ENCODE measurements around the gene ANKRD1.
"Not testable (repeated sequence)": the region's sequence is repeated elsewhere in the genome, so short reads cannot be mapped to it uniquely, and the experiment has no call there.

The ANKRD1 gene

DNA sequence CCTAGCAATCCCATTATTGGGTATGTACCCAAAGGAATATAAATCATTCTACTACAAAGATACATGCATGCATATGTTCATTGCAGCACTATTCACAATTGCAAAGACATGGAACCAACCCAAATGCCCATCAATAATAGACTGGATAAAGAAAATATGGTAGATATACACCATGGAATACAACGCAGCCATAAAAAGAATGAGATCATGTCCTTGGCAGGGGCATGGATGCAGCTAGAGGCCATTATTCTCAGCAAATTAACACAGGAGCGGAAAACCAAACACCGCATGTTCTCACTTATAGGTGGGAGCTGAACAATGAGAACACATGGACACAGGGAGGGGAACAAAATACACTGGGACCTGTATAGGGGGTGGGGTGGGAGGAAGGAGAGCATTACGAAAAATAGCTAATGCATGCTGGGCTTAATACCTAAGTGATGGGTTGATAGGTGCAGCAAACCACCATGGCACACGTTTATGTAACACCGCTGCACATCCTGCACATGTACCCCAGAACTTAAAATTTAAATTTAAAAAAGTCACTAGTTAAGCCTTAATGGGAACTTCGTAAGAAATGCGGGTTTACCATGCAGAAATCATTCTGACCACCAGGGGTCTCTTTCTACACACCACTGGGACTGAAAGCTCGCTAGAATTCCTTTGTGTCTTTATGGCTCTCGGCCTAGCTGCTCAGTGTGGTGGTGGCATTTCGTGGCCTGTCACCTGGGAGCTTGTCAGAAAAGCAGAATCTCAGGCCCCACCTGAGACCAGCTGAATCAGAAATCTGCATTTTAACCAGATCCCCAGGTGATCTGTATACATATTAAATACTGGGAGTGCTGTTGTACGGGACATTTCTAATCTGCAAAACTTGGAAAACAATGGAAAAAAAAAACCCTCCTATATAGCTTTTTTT, 9.5 kb downstream of the ANKRD1 start:
- DNase-seq: peak; percentile 65

DNA sequence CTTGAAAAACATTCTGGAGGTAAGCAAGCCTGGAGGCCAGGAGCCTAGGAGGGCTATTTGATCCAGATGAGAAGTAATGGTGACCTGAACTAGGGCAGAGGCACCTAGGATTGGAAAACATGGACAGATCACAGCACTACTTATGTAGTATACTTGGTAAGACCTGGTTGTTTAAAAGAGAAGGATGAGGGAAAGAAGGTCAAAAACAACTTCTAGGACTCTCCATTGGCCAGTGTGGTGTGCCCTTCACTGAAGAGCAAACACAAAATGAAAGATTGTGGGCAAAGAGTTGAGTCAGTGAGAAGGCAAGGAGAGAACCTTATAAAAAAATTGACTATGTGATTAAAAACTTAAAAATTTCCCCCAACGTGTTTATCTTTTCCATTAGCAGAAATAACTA, 14.3 kb downstream of the ANKRD1 start:
- DNase-seq: no peak

DNA sequence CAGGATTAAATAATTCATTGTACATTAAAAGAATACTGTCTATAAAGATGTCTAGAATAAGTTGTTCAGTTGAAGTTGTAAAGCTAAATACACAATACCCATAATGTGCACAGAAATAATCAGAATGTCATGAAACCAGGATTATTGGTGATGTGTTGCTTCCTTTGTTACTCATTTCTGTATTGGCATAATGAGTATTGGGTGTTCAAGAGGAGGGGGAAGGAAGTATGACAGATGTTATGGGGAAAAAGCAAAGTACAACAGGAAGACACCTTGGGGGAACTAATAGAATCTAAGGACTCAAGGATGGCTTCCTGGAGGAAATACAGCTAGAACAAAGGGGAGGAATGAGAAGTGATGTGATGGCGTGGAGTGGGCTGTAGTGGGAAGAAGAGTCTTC, 15.0 kb downstream of the ANKRD1 start:
- DNase-seq: no peak

DNA sequence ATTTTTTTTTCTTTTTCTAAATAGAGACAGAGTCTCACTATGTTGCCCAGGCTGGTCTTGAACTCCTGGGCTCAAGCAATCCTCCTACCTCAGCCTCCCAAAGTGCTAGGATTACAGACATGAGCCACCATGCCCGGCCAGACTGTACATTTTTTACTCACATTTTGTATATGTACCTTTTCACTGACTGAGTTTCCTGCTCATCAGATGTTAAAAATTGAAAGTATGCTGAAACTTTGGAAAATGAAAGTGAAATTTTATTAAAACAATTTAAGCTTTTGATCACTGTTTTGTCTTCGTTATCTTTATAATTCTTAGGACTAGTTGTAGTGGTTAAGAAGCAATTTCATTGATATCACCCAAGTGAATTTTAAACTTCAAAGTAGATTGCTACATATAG, 24.0 kb downstream of the ANKRD1 start:
- not testable (repeated sequence) for DNase-seq

DNA sequence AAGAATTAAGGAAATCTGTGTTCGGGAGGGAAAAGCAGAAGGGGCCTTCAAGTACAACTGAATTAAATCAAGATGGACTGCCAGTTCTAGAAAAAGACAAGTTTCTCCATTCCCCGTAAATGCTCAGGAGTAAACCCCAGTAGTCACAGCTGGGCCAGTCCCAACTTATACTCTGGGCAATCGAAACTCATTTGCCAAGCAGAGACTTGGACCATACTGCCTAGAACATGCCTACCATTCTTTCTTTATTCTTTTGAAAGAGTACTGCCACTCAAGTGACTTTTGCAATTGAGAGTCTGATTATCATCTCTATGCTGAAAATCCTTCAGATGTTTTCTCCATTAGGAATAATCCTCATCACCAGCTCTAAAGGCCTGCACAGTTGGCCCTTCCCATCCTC, 27.7 kb downstream of the ANKRD1 start:
- DNase-seq: no peak

DNA sequence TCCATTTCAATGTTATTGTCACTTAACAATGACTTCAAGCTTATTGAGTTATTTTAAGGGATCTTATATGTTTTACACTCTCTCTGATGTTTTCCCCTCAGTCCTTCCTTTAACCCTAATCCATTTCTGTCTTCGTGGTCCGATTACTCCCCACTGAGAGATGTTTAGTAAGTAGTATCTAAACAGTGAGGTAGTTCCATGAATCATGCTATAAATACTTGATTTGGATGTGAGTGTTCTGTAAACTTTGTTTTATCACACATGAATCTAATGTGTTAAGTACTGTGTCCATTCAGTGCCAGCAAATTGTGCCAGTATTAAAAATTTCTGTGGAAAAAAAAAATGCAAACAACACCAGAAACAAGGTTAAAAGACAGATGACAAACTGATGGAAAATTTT, 30.5 kb downstream of the ANKRD1 start:
- no peak for DNase-seq

DNA sequence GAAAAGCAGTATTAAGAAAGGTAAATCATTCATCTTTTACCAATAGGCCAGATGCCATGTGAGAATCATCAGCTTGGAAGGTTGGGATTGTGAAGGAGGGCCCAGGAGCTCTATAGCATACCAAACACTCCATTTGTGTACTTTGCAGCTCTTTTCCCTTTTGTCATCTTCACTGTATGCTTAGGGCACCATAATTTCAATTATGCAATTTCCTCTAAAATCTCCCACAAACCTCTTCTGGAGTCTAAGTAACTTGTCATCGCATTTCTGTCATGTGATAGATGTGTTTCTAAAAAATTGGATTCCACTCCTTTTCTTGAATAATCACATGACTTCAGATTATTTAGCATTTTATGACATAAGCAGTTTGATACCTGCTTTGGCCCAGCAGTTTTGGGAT, 31.3 kb downstream of the ANKRD1 start:
- no peak for DNase-seq

DNA sequence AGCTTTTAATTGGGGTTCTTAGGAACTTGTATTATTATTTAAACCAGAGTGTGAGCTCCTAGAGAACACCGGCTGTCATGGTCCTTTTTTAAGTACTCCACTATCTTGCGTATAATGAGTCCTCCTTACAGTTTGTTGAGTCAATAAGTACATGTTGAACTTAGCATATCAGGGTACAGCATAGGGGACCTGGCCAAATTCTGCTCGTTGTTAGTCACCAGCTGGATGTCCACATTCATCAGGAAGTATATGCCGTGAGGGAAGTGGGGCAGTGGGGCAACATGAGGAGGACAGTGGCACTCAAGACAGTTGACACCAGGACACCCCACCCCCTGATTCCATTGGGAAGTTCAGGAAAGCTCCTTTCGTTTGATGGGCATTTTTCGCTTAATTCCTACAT, 32.5 kb downstream of the ANKRD1 start:
- DNase-seq: no peak

DNA sequence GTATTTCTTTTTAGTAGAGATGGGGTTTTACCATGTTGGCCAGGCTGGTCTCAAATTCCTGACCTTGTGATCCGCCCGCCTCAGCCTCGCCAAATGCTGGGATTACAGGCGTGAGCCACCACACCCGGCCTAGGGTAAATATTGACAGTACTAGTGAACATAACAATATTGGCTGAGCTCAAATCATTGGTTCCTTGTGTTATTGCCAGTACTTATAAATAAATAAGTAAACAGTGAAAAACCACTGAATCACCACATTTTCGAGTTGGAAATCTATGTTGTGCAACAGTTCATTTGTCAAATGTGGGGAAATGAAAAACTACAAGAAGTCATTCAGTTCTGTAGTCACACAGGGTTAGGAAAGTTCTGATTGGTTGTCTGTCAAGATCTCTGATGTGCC, 33.3 kb downstream of the ANKRD1 start:
- no peak for DNase-seq

DNA sequence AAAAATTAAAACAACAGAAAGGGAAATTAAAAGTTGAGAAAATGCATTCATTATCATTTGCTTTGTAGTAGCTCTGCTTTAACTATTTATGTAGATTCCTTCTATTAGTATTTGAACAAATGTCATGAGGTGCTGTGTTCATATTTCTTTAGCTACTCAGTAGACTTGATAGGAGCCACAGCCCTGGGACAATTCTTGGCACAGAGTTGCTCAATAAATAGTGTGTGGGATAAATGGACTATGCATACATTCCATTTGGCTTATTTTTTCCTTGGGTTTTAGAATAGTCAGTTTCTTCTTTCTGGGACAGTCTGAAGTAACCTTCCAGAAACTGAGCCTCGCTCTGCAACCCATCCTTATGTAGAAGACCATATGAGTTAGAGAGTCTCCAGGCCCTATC, 35.7 kb downstream of the ANKRD1 start:
- no peak for DNase-seq

DNA sequence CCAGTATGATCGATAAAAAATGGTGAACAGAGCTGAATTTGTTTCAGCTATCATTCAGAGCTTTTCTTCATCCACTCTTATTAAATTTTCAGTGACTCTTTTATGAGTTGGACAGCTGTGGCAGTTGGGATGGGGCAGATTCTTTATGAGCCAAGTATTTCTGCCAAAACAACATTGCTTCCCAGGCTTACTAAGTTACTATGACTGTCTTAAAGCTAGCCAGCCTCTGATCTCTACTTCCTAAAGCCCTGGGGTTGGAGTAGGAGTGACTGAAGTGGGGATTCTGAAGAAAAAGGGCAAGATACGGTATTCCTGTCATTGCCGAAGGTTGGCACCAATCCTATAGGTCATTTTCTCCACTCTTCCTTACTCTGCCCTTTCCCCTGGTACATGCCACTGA, 36.5 kb downstream of the ANKRD1 start:
- DNase-seq: no peak

DNA sequence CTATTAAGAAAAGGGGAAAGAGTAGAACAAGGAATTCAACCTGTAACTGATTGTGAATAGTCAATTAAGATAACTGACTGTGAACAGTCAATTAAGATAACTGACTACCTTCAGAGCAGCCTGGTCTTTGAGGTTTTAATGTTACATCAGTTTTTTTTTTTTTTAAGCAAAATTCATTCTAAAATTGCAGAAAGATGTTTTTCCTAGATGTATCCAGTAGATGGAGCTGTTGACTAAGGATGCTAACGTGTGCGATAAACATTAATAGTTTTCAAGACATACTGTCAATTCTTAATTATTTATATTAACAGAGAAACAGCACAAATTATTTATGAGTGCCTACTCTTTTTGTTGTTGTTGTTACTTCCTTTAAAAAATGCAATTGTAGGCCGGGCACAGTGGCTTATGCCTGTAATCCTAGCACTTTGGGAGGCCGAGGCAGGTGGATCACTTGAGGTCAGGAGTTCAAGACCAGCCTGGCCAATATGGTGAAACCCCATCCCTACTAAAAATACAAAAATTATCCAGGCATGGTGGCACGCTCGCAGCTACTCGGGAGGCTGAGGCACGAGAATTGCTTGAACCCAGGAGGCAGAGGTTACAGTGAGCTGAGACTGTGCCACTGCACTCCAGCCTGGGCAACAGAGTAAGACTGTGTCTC, 40.7 kb downstream of the ANKRD1 start:
- peak; percentile 39 for DNase-seq

DNA sequence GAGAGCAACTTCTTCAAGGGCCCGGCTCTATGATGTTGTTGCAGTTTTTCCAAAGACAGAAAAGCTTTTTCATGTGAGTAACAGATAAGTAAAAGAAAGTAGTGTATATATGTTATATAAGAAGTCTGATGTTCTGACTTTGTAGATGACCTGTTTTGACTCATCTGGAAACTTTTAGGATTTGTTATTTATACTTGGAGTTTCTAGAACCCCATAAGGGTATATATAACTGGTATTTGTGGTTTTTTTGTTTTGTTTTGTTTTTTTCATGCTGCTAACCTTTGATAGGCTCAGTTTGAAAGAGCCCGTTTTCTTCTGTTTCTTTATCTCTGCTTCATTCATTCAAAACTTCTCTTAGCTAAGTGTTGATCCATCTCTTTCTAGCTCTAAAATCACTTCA, 41.8 kb downstream of the ANKRD1 start:
- DNase-seq: no peak

DNA sequence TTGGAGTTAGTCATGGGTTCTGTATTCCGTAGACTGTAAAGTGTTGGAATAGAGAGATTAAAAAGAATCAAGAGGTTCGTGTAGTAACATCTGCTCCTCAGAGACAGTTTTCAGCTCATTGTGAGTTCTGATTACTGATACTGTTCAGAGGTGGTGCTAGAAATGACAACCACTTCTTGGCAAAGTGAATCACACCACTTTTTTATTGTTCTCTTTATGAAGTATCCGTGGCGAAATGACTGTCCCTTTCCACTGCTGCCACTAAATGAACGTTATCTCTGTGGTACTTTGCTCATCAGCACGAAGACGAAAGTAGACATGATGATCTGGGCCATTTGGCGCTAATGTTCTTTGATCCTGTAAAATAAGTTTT, 48.3 kb downstream of the ANKRD1 start:
- DNase-seq: no peak

DNA sequence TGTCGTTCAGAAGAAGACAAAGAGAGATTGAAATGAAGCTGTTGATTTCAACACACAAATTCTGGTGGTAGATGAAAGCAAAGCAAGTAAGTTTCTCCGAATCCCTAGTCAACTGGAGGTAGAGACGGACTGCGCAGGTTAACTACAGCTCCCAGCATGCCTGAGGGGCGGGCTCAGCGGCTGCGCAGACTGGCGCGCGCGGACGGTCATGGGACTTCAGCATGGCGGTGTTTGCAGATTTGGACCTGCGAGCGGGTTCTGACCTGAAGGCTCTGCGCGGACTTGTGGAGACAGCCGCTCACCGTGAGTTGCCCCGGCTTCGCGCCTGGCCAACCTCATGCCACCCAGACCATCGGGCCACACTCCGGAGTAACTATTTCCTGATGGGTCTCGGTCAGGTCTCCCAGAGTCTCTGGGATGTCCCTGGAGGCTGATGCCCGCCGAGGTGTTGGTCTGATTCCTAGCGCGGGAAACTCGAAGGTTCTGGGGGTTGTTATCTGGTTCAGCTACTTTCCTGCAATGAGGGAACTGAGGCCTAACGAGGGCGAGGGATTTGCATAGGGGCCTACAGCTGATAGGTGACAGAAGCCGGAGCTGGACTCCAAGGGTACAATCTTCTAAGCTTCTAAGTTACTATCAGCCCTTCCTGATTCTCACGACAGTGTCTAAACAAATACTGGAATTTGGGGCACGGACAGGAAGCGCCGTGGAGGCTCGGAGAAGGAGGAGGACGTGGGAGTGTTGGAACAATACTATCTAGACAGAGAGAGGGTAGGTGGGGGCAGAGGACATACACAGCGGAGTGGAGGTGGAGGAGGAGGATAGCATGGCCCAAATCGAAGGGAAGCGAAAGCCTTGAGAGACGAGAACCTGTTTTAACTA, 48.9 kb downstream of the ANKRD1 start, which contains the start of gene RPP30:
Gene RPP30 (plus strand): TSS at position 209 of the 882 bp plus-strand sequence. CDS start 13 bp downstream, at position 222.
- DNase-seq: peak; percentile 79

DNA sequence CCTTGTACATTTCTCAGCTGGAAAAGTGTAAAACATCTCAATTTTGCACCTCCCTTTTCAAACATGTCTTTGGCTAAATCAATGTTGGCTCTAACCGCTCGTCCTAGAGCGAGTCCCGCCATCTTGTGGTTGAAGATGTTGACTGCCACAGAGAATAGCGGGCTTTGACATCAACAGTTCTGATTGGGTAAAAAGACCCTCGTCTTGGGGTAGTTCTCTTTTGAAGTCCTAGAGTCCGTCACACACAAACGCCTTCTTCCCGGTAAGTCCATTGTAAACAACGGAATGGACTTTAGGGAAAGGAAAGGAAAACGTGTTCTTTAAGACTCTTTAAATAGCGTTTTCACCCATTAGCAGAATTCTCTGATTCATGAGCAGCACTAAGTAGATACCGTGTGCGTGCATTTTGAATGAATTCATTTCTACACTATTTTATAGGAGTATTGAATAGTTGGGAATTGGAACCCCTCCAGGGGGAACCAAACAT, 49.6 kb downstream of the ANKRD1 start:
- peak; percentile 80 for DNase-seq

DNA sequence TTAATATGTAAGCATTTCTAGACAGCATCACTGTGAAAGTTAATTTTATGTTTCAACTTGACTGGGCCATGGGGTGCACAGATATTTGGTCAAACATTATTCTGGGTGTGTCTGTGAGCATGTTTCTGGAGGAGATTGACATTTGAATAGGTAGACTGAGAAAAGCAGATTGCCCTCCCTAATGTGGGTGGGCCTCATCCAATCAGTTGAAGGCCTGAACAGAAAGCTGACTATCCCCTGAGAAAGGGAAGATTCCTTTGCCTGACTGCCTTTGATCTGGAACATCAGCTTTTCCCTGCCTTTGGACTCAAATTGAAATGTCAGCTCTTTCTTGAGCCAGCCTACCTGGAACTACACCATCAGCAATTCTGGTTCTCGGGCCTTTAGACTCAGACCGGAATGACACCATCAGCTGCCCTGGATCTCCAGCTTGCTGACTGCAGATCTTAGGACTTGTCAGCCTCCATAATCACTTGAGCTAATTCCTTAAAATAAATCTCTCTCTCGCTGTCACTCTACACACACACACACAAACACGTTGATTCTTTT, 54.8 kb downstream of the ANKRD1 start:
- DNase-seq: no peak

DNA sequence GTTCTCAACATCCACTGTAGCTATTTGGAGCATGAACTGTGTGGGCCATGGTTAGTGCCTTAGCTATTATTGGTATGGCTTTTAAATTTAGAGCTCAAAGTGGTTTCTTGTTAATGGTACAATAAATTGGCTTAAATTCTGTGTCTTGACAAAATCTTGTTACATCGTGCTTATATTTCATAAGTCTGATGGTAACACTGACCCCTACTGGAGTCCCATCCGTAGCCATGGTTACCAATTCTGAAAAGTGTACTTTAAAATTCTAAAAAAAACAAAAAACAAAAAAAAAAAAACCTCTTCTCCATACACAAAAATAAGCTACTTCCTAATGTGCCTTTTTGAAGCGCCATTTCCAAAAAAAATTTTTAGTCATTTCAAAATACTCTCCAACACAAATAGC, 55.5 kb downstream of the ANKRD1 start:
- DNase-seq: no peak

DNA sequence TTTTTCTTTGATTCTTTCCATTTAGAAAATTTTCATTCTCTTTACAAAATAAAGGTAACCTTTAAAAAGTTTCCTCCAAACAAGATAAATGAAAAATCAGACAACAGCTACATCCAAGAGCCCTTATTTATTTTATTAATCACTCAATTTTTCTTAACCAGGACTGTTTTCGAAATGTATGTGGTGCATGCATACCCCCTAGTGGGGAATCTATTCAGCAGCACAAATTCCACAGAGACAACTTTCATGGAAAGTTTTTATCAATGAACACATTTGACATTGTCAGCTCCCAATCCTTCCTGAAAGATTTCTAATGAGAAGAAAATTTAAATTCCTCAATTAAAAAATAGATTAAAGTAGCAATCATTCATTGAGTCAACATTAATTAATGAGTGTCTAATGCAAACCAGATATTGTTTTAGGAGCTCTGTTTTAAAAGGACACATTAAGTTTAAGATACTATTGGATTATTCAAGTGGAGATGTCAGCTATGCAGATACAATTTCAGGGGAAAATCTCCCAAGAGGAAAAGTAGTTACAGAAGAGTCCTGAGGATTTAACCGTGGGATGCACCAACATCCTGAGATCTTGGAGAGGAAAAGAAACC, 57.9 kb downstream of the ANKRD1 start:
- DNase-seq: peak; percentile 4

Data from NCI-H510A treated with DMSO at 0.1 percent for 48 hours (cell line).